Thoracic aorta (tissue), 2 donors: ENCODE data around the gene RPS24. TPM values are rescaled to one million over a fixed set of nuclear protein-coding genes. Genes with fewer than 3 reads are reported as not detected.
"Not testable (repeated sequence)": the region's sequence is repeated elsewhere in the genome, so short reads cannot be mapped to it uniquely, and the experiment has no call there.

Source experiments
- ATAC-seq: fragments of 150-250 bp; one replicate; pipeline ENCODE4 v1.8.0; 2017; ENCODE audit warnings: low read depth; ENCODE audit not compliant: insufficient number of reproducible peaks, low FRiP score
- DNase-seq: peaks from one replicate; pipeline ENCODE4 v3.0.0-alpha.2; 2020; ENCODE audit warnings: low spot score
- H3K27ac ChIP-seq, 2 donors: fragments of 200-600 bp; sonication (generic); 1 replicate in 1 of 2; 2 replicates in 1 of 2; pipeline ENCODE4 v1.5.1; 2016; ENCODE audit warnings: mild to moderate bottlenecking in 2 of 2, moderate library complexity in 2 of 2
- H3K27me3 ChIP-seq: fragments of 200-600 bp; sonication (generic); replicated peaks from 2 replicates; pipeline ENCODE4 v1.6.0; 2016; ENCODE audit warnings: mild to moderate bottlenecking; ENCODE audit not compliant: insufficient read depth
- H3K36me3 ChIP-seq: fragments of 200-600 bp; sonication (generic); one replicate; pipeline ENCODE4 v1.5.1; 2016
- H3K4me1 ChIP-seq, 2 donors: fragments of 200-600 bp; sonication (generic); 1 replicate in 1 of 2; 2 replicates in 1 of 2; pipeline versions ENCODE4 v1.5.1 to v1.6.0; 2016; ENCODE audit warnings: low read depth in 2 of 2, mild to moderate bottlenecking in 1 of 2; ENCODE audit not compliant: control insufficient read depth in 1 of 2
- H3K4me3 ChIP-seq: fragments of 200-600 bp; sonication (generic); 2 replicates; pipeline ENCODE4 v1.5.1; 2016; ENCODE audit warnings: mild to moderate bottlenecking
- H3K9me3 ChIP-seq: fragments of 200-600 bp; sonication (generic); 2 replicates; pipeline ENCODE4 v1.5.1; 2016
- CTCF ChIP-seq: fragments of 200-600 bp; sonication (generic); IDR thresholded peaks from one replicate; pipeline ENCODE4 v1.5.1; 2019; ENCODE audit warnings: antibody characterized with exemption
- total RNA-seq, 2 donors: library from RNA; depleted of rRNA; stranded (reverse); fragments of >200 nt; gene quantifications; one replicate each; pipeline versions ENCODE4 v1.1.0 to v1.2.3, GENCODE V29; 2016

Gene RPS24
- total RNA-seq, 2 donors from 2014 or later: 1,219 to 1,252 TPM

- peaks cover 18% of the 10 kb centered on the region for H3K36me3 ChIP-seq
- H3K4me3 ChIP-seq: no peak overlapping the region
- H3K4me1 ChIP-seq: peaks cover 7 to 12% of the 10 kb centered on the region in 2 donors
- H3K27me3 ChIP-seq: no peaks in the 10 kb centered on the region
- no peak overlapping the region for H3K27ac ChIP-seq
- ATAC-seq (no peak), DNase-seq (no peak)
- H3K9me3 ChIP-seq: no peaks in the 10 kb centered on the region
- TF ChIP-seq CTCF: no peak
Observed at GRCh38 chr10:77993620-77994019, 40.0 kb upstream of the RPS24 start.

GRCh38 chr10:77998780-77999179 is 34.9 kb upstream of the RPS24 start:
- not testable (repeated sequence) for H3K27me3 ChIP-seq
- peaks cover 35% of the 10 kb centered on the region for H3K36me3 ChIP-seq

GRCh38 chr10:78000206-78000605 is 33.5 kb upstream of the RPS24 start:
- TF ChIP-seq CTCF: no peak

More at GRCh38 chr10:77998780-77999179, 34.9 kb upstream of the RPS24 start:
- not testable (repeated sequence) for H3K4me3 ChIP-seq, H3K27ac ChIP-seq, H3K4me1 ChIP-seq, DNase-seq, ATAC-seq, H3K9me3 ChIP-seq

GRCh38 chr10:78000956-78001472 is 32.6 kb upstream of the RPS24 start:
- DNase-seq (no peak), ATAC-seq (no peak)
- Histone ChIP-seq H3K27me3 (no peaks in the 10 kb centered on the region), H3K36me3 (peaks cover 50% of the 10 kb centered on the region), H3K4me3 (no peak overlapping the region), H3K27ac (no peak overlapping the region), H3K9me3 (no peaks in the 10 kb centered on the region), H3K4me1 (no peaks in the 10 kb centered on the region)
- TF ChIP-seq CTCF: no peak

More at GRCh38 chr10:78000206-78000605, 33.5 kb upstream of the RPS24 start:
- H3K9me3 ChIP-seq: no peaks in the 10 kb centered on the region
- H3K4me3 ChIP-seq: no peak overlapping the region
- no peak overlapping the region for H3K27ac ChIP-seq
- ATAC-seq: no peak
- no peak for DNase-seq
- no peaks in the 10 kb centered on the region for H3K4me1 ChIP-seq
- H3K36me3 ChIP-seq: peaks cover 42% of the 10 kb centered on the region
- H3K27me3 ChIP-seq: no peaks in the 10 kb centered on the region

- no peaks in the 10 kb centered on the region for H3K27me3 ChIP-seq
- H3K36me3 ChIP-seq: peaks cover 63% of the 10 kb centered on the region
- no peak for TF ChIP-seq CTCF
- no peaks in the 10 kb centered on the region for H3K9me3 ChIP-seq
- no peak for DNase-seq
- H3K4me3 ChIP-seq: no peak overlapping the region
- H3K27ac ChIP-seq: no peak overlapping the region
- no peaks in the 10 kb centered on the region for H3K4me1 ChIP-seq
- no peak for ATAC-seq
Observed at GRCh38 chr10:78002541-78003288, 30.9 kb upstream of the RPS24 start.
